ENCODE data around the gene CIAO2B.
A peak's percentile ranks its signal among the peaks of the same experiment; 100 is the strongest.
"Not testable (repeated sequence)": the region's sequence is repeated elsewhere in the genome, so short reads cannot be mapped to it uniquely, and the experiment has no call there.

The CIAO2B gene

GRCh38 chr16:66899310-66899944, 34.8 kb downstream of the CIAO2B start:
- Histone ChIP-seq H3K9me3 (replicated peaks; ENCODE audit: low read length) (no peaks in the 10 kb centered on the region), H3K36me3 (ENCODE audit: insufficient read depth, low read length) (no peaks in the 10 kb centered on the region), H3K4me2 (ENCODE audit: low read length) (peak overlapping the region; percentile 39), H3K27me3 (ENCODE audit: control insufficient read depth, insufficient read depth, low read length) (no peaks in the 10 kb centered on the region), H3K4me1 (ENCODE audit: control insufficient read depth, insufficient read depth, low read length) (peaks cover 13% of the 10 kb centered on the region), H3K9ac (ENCODE audit: low read depth, low read length) (no peak overlapping the region), H3K4me3 (ENCODE audit: low read length) (no peak overlapping the region)

DNA sequence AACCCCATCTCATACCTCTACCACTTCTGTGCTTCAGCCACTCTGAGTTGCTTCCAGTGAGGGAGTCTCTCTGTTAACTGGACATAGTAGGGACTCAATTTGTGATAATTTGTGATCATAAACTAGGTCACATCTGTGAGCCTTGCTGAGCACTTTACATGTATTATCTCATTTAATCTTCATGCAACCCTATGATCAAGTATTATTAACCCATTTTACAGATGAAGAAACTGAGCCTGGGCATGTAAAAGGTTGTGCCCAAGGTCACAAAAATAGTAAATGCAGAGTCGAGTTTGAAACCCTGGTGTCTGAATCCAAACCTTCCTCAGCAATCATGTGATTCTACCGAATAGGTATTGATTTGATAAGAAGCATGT, 35.3 kb downstream of the CIAO2B start:
- Histone ChIP-seq H3K4me1 (ENCODE audit: control insufficient read depth, insufficient read depth, low read length) (peaks cover 13% of the 10 kb centered on the region), H3K4me2 (ENCODE audit: low read length) (no peak overlapping the region), H3K4me3 (ENCODE audit: low read length) (no peak overlapping the region), H3K9ac (ENCODE audit: low read depth, low read length) (no peak overlapping the region), H3K9me3 (replicated peaks; ENCODE audit: low read length) (no peaks in the 10 kb centered on the region), H3K27me3 (ENCODE audit: control insufficient read depth, insufficient read depth, low read length) (no peaks in the 10 kb centered on the region), H3K36me3 (ENCODE audit: insufficient read depth, low read length) (no peaks in the 10 kb centered on the region)

GRCh38 chr16:66898207-66898606, 36.0 kb downstream of the CIAO2B start:
- H3K36me3 ChIP-seq (ENCODE audit: insufficient read depth, low read length): no peaks in the 10 kb centered on the region
- no peaks in the 10 kb centered on the region for H3K27me3 ChIP-seq (ENCODE audit: control insufficient read depth, insufficient read depth, low read length)
- H3K9me3 ChIP-seq (replicated peaks; ENCODE audit: low read length): no peaks in the 10 kb centered on the region
- H3K4me3 ChIP-seq (ENCODE audit: low read length): no peak overlapping the region
- no peak overlapping the region for H3K9ac ChIP-seq (ENCODE audit: low read depth, low read length)
- no peak overlapping the region for H3K4me2 ChIP-seq (ENCODE audit: low read length)
- peaks cover 13% of the 10 kb centered on the region for H3K4me1 ChIP-seq (ENCODE audit: control insufficient read depth, insufficient read depth, low read length)

GRCh38 chr16:66896682-66897081, 37.5 kb downstream of the CIAO2B start:
- H3K4me2 ChIP-seq (ENCODE audit: low read length); H3K36me3 ChIP-seq (ENCODE audit: insufficient read depth, low read length); H3K27me3 ChIP-seq (ENCODE audit: control insufficient read depth, insufficient read depth, low read length); H3K4me3 ChIP-seq (ENCODE audit: low read length); H3K9me3 ChIP-seq (replicated peaks; ENCODE audit: low read length); H3K9ac ChIP-seq (ENCODE audit: low read depth, low read length): not testable (repeated sequence)
- peaks cover 13% of the 10 kb centered on the region for H3K4me1 ChIP-seq (ENCODE audit: control insufficient read depth, insufficient read depth, low read length)

- H3K4me1 ChIP-seq (ENCODE audit: control insufficient read depth, insufficient read depth, low read length): peaks cover 13% of the 10 kb centered on the region
- H3K9me3 ChIP-seq (replicated peaks; ENCODE audit: low read length): no peaks in the 10 kb centered on the region
- H3K4me3 ChIP-seq (ENCODE audit: low read length): no peak overlapping the region
- H3K9ac ChIP-seq (ENCODE audit: low read depth, low read length): peak overlapping the region; percentile 2
- no peak overlapping the region for H3K4me2 ChIP-seq (ENCODE audit: low read length)
- peaks cover 2% of the 10 kb centered on the region for H3K36me3 ChIP-seq (ENCODE audit: insufficient read depth, low read length)
- no peaks in the 10 kb centered on the region for H3K27me3 ChIP-seq (ENCODE audit: control insufficient read depth, insufficient read depth, low read length)
These were observed 38.2 kb downstream of the CIAO2B start for GRCh38 chr16:66895999-66896398.

GRCh38 chr16:66895689-66895979, 38.6 kb downstream of the CIAO2B start:
- peaks cover 13% of the 10 kb centered on the region for H3K4me1 ChIP-seq (ENCODE audit: control insufficient read depth, insufficient read depth, low read length)
- H3K9ac ChIP-seq (ENCODE audit: low read depth, low read length): peak overlapping the region; percentile 2
- no peak overlapping the region for H3K4me3 ChIP-seq (ENCODE audit: low read length)
- H3K27me3 ChIP-seq (ENCODE audit: control insufficient read depth, insufficient read depth, low read length): no peaks in the 10 kb centered on the region
- H3K9me3 ChIP-seq (replicated peaks; ENCODE audit: low read length): no peaks in the 10 kb centered on the region
- H3K4me2 ChIP-seq (ENCODE audit: low read length): no peak overlapping the region
- peaks cover 3% of the 10 kb centered on the region for H3K36me3 ChIP-seq (ENCODE audit: insufficient read depth, low read length)

- H3K4me1 ChIP-seq (ENCODE audit: control insufficient read depth, insufficient read depth, low read length): peaks cover 9% of the 10 kb centered on the region
- H3K4me3 ChIP-seq (ENCODE audit: low read length): no peak overlapping the region
- H3K9ac ChIP-seq (ENCODE audit: low read depth, low read length): no peak overlapping the region
- no peaks in the 10 kb centered on the region for H3K9me3 ChIP-seq (replicated peaks; ENCODE audit: low read length)
- peaks cover 3% of the 10 kb centered on the region for H3K36me3 ChIP-seq (ENCODE audit: insufficient read depth, low read length)
- no peak overlapping the region for H3K4me2 ChIP-seq (ENCODE audit: low read length)
- no peaks in the 10 kb centered on the region for H3K27me3 ChIP-seq (ENCODE audit: control insufficient read depth, insufficient read depth, low read length)
These were observed 39.1 kb downstream of the CIAO2B start for GRCh38 chr16:66894948-66895688.

- H3K4me3 ChIP-seq (ENCODE audit: low read length): no peak overlapping the region
- peaks cover 3% of the 10 kb centered on the region for H3K36me3 ChIP-seq (ENCODE audit: insufficient read depth, low read length)
- H3K9ac ChIP-seq (ENCODE audit: low read depth, low read length): no peak overlapping the region
- H3K4me2 ChIP-seq (ENCODE audit: low read length): no peak overlapping the region
- no peaks in the 10 kb centered on the region for H3K9me3 ChIP-seq (replicated peaks; ENCODE audit: low read length)
- no peaks in the 10 kb centered on the region for H3K27me3 ChIP-seq (ENCODE audit: control insufficient read depth, insufficient read depth, low read length)
- H3K4me1 ChIP-seq (ENCODE audit: control insufficient read depth, insufficient read depth, low read length): no peaks in the 10 kb centered on the region
These were observed 40.1 kb downstream of the CIAO2B start for GRCh38 chr16:66894055-66894454.

GRCh38 chr16:66891797-66892196, 42.4 kb downstream of the CIAO2B start:
- Histone ChIP-seq H3K36me3 (ENCODE audit: insufficient read depth, low read length) (peaks cover 6% of the 10 kb centered on the region), H3K27me3 (ENCODE audit: control insufficient read depth, insufficient read depth, low read length) (no peaks in the 10 kb centered on the region), H3K4me1 (ENCODE audit: control insufficient read depth, insufficient read depth, low read length) (peaks cover 1% of the 10 kb centered on the region), H3K9ac (ENCODE audit: low read depth, low read length) (no peak overlapping the region), H3K4me2 (ENCODE audit: low read length) (no peak overlapping the region), H3K9me3 (replicated peaks; ENCODE audit: low read length) (no peaks in the 10 kb centered on the region), H3K4me3 (ENCODE audit: low read length) (no peak overlapping the region)

DNA sequence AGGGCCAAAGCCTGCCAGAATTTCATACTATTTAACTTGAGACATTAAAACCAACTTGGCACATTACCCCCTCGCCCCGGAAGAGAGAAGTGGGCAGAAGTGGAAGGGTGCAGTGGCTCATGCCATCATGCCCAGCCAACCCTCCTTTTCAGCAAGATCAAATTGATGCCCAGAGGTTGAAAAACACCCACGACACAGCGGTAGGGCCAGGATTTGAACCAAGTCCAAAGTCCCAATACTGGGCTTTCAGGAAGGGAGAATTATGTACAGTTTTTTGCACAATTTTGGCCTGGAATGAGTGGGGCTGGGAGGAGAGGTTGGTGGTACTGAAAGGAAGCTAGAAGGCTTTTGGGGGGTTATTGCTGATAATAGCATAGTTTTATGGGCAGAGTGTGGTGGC, 42.8 kb downstream of the CIAO2B start:
- H3K27me3 ChIP-seq (ENCODE audit: control insufficient read depth, insufficient read depth, low read length): no peaks in the 10 kb centered on the region
- peaks cover 6% of the 10 kb centered on the region for H3K4me1 ChIP-seq (ENCODE audit: control insufficient read depth, insufficient read depth, low read length)
- H3K4me3 ChIP-seq (ENCODE audit: low read length): no peak overlapping the region
- no peak overlapping the region for H3K9ac ChIP-seq (ENCODE audit: low read depth, low read length)
- no peaks in the 10 kb centered on the region for H3K9me3 ChIP-seq (replicated peaks; ENCODE audit: low read length)
- H3K4me2 ChIP-seq (ENCODE audit: low read length): no peak overlapping the region
- H3K36me3 ChIP-seq (ENCODE audit: insufficient read depth, low read length): peaks cover 9% of the 10 kb centered on the region

DNA sequence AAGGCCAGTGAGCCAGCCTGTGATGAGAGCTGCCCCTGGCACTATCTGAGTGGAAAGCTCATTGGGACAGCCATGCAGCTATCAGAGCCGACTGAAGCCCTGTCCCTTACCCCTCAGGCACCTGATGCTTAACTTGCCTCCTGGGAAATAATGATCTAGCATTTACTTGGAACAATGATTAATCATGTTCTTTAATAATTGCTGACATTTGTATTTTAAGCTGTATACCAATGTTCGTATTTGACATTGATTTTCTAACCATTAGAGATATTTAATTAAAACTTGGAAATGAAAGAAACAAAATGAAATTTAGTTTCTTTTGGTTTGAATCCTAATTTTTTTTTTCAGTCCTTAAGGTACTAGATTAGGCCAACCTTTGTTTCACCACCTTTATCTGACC, 43.4 kb downstream of the CIAO2B start:
- Histone ChIP-seq H3K4me2 (ENCODE audit: low read length) (no peak overlapping the region), H3K4me1 (ENCODE audit: control insufficient read depth, insufficient read depth, low read length) (peaks cover 9% of the 10 kb centered on the region), H3K9ac (ENCODE audit: low read depth, low read length) (no peak overlapping the region), H3K36me3 (ENCODE audit: insufficient read depth, low read length) (peaks cover 13% of the 10 kb centered on the region), H3K4me3 (ENCODE audit: low read length) (no peak overlapping the region), H3K27me3 (ENCODE audit: control insufficient read depth, insufficient read depth, low read length) (no peaks in the 10 kb centered on the region), H3K9me3 (replicated peaks; ENCODE audit: low read length) (no peaks in the 10 kb centered on the region)

DNA sequence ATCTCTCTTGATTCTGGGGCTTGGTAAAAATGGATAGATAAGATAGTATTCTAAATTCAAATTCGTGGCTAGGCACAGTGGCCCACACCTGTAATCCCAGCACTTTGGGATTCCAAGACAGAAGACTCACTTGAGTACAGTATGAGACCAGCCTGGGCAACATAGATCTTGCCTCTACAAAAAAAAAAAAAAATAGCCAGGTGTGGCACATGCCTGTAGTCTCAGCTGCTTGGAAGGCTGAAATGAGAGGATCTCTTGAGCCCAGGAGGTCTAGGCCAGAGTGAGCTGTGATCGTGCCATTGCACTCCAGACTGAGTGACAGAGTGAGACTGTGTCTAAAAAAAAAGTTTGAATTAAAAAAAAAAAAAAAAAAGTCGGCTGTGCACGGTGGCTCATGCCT, 44.6 kb downstream of the CIAO2B start:
- H3K4me2 ChIP-seq (ENCODE audit: low read length): no peak overlapping the region
- peaks cover 9% of the 10 kb centered on the region for H3K4me1 ChIP-seq (ENCODE audit: control insufficient read depth, insufficient read depth, low read length)
- no peaks in the 10 kb centered on the region for H3K9me3 ChIP-seq (replicated peaks; ENCODE audit: low read length)
- peaks cover 25% of the 10 kb centered on the region for H3K36me3 ChIP-seq (ENCODE audit: insufficient read depth, low read length)
- H3K9ac ChIP-seq (ENCODE audit: low read depth, low read length): no peak overlapping the region
- H3K4me3 ChIP-seq (ENCODE audit: low read length): no peak overlapping the region
- no peaks in the 10 kb centered on the region for H3K27me3 ChIP-seq (ENCODE audit: control insufficient read depth, insufficient read depth, low read length)

Data from skeletal muscle satellite cell (primary cell).